NCI-H146 treated with DMSO at 0.1 percent for 48 hours (cell line): ENCODE data around the gene KLF2.
"Not testable (repeated sequence)": the region's sequence is repeated elsewhere in the genome, so short reads cannot be mapped to it uniquely, and the experiment has no call there.

Source experiments
- DNase-seq: peaks from one replicate; lab custom pipeline; 2025; ENCODE audit not compliant: unreplicated experiment; lab: John Stamatoyannopoulos, UW

Gene KLF2

GRCh38 chr19:16324384-16325160 is at the start of gene KLF2:
Gene KLF2 (plus strand): TSS chr19:16324826. CDS start chr19:16324924, 98 bp downstream.
- DNase-seq = no peak

- no peak for DNase-seq
Observed at GRCh38 chr19:16280306-16280705, 44.3 kb upstream of the KLF2 start.

GRCh38 chr19:16281743-16282142 is 42.9 kb upstream of the KLF2 start:
- DNase-seq = no peak

DNA sequence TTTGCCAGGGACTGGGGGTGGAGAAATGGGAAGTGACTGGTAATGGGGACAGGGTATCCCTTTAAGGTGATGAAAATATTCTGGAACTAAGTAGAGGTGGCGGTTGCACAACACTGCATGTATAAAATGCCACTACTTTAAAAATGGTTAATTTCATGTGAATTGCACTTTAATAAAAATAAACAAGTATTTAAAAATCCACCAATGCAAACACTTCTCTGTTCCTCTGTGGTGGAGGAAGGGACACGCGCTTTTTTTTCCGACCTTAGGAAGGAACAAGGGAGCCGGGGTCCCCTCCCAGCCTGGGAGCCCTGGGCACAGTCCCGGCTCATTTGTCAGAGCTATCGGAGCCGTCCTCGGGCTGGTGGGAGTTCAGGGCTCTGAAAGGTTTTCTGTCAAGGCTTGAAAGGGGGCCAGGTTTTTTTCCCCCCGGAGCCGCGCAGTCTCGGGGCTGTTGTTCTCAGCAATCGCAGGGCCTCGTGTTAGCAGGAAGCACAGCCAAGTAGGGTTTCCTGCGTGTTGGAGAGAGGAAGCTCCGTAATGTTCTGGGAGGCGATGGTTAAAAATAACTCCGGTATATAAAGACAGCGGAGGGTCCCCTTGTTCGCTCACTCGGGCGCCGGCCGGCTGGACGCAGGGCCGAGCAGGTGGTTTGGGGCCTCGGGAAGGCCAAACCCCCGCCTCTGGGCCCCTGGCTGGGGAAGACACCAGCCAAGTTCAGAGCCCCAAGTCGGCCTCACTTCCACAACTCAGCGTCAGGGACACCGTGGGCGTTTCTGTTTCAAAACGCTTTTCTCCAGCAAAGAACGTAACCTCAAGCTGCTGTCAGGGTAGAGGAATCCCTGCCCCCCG is 41.2 kb upstream of the KLF2 start:
- DNase-seq = no peak

DNA sequence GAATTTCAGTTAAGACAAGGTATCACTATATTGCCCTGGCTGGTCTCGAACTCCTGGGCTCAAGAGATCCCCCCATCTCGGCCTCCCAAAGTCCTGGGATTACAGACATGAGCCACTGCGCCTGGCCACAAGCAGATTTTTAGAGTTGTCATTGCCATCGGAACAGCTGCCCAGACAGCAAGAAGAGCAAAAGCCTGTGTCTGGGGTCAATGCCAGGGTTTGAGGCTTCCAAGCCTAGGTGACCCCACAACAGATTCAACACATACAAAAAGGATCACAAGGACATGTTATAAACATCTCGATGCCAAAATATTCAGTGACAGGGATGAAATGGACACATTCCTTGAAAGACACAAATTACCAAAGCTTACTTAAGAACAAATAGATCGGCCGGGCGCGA is 40.1 kb upstream of the KLF2 start:
- DNase-seq = no peak

- not testable (repeated sequence) for DNase-seq
Observed at GRCh38 chr19:16285079-16285478, 39.5 kb upstream of the KLF2 start.

- peak; percentile 57 for DNase-seq
Observed at GRCh38 chr19:16285769-16286498, 38.7 kb upstream of the KLF2 start.

GRCh38 chr19:16288544-16288943 is 36.1 kb upstream of the KLF2 start:
- DNase-seq = no peak

DNA sequence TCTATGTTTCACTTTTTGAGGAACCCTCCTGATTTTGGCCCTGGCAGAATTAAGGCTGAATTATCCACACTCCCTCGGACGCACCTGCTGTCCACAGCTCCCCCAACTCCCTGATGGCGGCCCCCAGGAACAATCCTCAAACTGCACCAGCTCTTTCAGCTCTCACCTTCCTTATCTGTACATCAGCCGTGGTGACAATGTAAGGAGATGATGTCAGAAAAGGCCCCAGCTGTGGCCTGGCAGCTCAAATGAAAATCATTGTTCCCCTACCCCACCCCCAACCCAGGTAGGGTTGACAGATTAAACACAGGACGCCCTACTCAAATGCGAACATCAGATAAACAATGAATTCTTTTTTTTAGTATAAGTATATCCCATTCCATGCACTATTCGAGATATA is 35.0 kb upstream of the KLF2 start:
- peak; percentile 45 for DNase-seq

GRCh38 chr19:16290692-16291091 is 33.9 kb upstream of the KLF2 start:
- no peak for DNase-seq

- DNase-seq = no peak
Observed at GRCh38 chr19:16293118-16294091, 31.2 kb upstream of the KLF2 start.

DNA sequence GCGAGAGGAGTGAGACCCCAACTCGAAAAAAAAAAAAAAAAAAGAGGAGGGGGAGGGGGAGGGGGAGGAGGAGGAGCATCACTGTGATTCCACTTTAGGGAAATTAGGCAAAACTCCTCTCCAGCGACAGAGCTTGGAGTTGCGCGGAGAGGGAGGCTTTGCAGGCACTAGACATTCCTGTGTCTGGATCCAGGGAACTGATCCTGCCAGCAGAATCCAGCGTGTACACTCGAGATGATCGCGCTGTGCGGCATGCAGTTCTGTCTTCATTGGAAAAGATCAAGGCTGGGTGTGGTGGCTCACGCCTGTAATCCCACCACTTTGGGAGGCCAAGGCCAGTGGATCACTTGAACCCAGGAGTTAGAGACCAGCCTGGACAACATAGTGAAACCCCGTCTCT is 29.6 kb upstream of the KLF2 start:
- DNase-seq = no peak

DNA sequence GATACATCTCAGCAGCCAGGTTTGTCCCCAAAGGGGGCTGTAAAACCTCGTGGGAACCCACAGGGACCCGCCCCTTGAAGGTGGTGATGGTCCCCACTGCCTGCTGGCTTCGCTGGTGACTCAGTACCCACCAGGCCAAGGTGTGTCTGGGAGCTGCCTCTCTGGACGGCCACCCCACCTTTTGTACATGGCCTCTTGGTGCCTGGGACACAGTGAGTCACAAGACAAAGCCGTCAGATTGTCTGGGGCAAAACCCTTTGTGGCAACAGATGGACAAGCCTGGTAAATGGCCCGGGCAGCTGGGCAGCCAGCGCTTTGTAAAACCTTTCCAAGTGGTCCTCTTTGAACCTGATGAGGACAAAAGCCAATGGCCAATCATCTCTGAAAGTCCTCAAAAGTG is 27.9 kb upstream of the KLF2 start:
- DNase-seq = no peak

DNA sequence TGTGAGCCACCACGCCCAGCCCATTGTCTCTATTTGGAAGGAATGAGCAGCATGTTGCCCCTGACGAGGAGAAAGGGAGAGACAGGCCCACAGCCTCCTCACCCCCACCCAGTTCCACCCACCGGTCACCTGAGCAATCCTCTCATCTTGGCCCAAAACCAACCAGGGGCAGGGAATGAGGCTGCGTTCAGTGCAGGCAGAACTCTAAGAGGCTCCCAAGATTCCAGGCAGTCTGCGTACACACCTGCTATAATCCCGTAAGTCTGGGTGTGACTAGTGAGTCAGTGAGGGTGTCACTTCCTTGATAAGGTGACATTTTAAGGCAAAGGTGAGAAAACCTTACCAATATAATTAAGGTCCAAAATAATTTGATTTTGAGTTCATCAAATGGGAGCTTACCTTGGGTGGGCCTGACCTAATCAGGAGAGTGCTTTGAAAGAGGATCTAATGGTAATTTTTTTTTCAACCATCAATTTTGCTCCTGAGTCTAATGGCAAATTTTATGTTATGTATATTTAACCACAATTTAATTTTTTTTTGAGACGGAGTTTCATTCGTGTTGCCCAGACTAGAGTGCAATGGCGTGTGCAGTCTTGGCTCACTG is 26.9 kb upstream of the KLF2 start:
- DNase-seq = no peak

DNA sequence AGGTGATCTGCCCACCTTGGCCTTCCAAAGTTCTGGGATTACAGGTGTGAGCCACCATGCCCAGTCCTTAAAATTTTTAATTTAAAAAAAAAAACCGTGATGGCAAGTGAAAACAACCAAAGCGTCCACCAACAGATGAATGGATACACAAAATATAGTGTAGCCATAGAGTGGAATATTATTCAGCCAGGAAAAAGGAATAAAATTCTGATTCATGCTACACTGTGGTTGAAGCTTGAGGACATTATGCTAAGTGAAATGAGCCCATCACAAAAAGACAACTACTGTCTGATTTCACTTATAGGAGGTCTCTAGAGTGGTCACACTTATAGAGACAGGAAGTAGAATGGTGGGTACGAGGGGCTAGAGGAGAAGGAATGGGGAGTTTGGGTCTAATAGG is 26.3 kb upstream of the KLF2 start:
- no peak for DNase-seq

GRCh38 chr19:16301999-16302694 is 22.5 kb upstream of the KLF2 start:
- no peak for DNase-seq

DNA sequence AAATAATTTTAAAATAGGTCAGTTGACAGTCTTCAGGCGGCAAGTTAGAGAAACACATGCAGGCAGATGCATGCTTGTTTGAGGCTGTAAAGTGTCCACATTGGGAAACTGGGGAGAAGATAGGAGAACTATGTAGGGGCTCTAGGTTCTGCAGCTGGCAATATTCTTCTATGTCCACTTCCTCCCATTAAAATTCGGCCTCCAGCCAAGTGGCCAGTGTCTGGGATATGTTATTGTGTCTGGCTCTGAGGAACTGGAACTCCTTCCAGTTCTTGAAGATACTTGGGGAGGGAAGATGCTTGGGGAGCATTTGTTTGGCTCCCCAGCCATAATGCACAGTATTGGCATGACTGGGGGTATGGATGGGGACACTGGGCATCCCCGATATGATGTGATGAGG is 20.9 kb upstream of the KLF2 start:
- no peak for DNase-seq

GRCh38 chr19:16304511-16304910 is 20.1 kb upstream of the KLF2 start:
- DNase-seq = not testable (repeated sequence)

DNA sequence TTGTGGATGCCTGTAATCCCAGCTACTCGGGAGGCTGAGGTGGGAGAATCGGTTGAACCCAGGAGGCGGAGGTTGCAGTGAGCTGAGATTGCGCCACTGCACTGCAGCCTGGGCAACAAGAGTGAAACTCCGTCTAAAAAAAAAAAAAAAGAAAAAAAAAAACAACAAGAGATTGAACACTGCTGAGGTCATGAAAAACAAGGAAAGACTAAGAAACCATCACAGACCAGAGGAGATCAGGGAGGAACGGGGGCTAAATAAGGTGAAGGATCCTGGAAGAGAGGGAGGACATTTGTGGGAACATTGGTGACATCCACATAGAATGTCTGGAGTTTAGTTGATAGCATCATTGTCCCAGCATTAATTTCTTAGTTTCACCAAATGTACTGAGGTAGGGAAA is 19.6 kb upstream of the KLF2 start:
- not testable (repeated sequence) for DNase-seq
